ENCODE measurements around the gene GTF2H4.

GTF2H4 gene

GRCh38 chr6:30960907-30961673, 53.1 kb downstream of the GTF2H4 start:
- DNase-seq, result no peak

DNA sequence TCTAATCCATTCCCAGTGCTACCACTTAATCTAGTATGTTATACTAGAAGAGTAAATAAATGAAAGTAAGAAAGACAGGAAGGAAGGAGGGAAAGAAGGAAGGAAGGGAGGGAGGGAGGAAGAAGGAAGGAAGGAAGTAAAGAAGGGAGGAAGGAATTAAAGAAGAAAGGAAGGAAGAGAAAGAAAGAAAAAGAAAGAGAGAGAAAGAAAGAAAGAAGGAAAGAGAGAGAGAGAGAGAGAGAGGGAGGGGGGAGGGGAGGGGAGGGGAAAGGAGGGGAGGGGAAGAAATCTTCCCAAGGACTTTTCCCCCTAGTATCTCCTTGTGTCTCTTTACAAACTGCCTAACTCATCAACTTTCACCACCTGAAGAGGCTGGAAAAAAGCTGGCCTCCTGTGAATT, 54.7 kb downstream of the GTF2H4 start:
- no peak for DNase-seq

DNA sequence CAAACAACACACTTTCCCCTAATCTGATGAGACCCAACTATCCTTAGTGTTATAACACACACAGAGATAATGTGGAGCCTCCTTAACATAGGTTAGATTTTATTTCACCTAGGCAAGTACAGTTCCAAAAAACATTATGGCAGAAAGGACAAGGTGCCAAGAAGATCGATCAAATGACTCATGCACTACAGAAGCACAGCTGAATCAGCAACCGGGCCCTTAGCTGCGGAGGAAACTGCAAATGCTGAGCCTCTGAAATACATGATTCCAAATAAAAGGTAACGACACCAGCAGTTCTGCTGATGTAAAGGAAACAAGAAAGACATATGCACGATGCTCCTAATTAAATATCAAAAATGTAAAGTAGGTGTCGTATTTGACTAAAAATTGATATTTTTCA, 55.6 kb downstream of the GTF2H4 start:
- no peak for DNase-seq

Data from NCI-H526 treated with DMSO at 0.1 percent for 48 hours (cell line).